Fibroblast of pulmonary artery (primary cell): ENCODE data around the gene FGFBP3.
"Not testable (repeated sequence)": the region's sequence is repeated elsewhere in the genome, so short reads cannot be mapped to it uniquely, and the experiment has no call there.

Source experiments
- DNase-seq: peaks from one replicate; pipeline ENCODE4 v3.0.0-alpha.2; 2010; ENCODE audit warnings: low read depth
- H3K4me3 ChIP-seq: replicated peaks from 2 replicates; pipeline ENCODE4 v1.5.1; 2011; ENCODE audit warnings: low read depth, mild to moderate bottlenecking, control low read depth, low read length, moderate library complexity
- TF ChIP-seq, protein P1 (sequence below): IDR thresholded peaks from 2 replicates; pipeline ENCODE4 v1.5.1; 2011; ENCODE audit warnings: mild to moderate bottlenecking, control low read depth, low read length, inconsistent platforms; ENCODE audit errors: missing control alignments

The FGFBP3 gene

DNA sequence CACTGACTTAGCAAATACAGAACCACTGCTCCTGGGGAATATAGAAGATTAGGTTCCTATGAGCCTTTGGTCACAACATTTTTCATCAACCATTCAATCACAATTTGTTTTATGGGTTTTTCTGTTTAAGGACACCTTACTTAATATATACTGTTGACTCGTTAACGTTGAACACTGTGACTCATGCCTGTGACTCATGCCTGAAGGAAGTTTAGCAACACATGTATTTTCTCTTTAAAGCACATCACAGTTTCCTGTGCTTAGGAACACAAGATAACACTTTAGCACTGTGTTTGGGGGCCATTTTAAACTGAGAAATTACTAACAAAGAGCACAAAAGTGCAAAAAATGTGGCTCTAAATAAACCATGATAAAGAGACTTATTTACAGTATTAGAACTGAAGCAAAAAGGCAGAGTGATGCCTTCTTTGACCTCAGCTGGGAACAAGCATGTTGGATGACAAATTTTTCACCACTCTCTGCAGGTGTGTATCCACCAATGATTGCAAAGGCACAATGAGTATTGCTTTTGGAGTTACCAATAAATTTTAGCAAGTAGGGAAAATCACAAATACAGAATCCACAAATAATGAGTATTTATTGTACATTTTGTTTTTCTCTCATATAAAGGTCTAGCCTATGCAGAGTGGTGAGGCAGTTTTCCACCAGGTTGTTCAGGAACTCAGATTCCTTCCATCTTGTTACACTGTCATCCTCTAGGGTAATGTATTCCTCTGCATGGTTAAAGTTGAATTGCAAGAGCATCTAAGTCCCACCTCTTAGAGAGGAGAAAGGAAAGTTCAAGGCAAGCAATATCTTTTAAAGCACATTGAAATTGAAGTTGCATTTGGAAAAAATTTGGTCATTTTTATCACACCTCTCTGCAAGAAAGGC, 7.3 kb downstream of the FGFBP3 start:
- H3K4me3 ChIP-seq, result no peak overlapping the region
- TF ChIP-seq, protein P1, sequence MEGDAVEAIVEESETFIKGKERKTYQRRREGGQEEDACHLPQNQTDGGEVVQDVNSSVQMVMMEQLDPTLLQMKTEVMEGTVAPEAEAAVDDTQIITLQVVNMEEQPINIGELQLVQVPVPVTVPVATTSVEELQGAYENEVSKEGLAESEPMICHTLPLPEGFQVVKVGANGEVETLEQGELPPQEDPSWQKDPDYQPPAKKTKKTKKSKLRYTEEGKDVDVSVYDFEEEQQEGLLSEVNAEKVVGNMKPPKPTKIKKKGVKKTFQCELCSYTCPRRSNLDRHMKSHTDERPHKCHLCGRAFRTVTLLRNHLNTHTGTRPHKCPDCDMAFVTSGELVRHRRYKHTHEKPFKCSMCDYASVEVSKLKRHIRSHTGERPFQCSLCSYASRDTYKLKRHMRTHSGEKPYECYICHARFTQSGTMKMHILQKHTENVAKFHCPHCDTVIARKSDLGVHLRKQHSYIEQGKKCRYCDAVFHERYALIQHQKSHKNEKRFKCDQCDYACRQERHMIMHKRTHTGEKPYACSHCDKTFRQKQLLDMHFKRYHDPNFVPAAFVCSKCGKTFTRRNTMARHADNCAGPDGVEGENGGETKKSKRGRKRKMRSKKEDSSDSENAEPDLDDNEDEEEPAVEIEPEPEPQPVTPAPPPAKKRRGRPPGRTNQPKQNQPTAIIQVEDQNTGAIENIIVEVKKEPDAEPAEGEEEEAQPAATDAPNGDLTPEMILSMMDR, result no peak
- DNase-seq, result peak; percentile 97

DNA sequence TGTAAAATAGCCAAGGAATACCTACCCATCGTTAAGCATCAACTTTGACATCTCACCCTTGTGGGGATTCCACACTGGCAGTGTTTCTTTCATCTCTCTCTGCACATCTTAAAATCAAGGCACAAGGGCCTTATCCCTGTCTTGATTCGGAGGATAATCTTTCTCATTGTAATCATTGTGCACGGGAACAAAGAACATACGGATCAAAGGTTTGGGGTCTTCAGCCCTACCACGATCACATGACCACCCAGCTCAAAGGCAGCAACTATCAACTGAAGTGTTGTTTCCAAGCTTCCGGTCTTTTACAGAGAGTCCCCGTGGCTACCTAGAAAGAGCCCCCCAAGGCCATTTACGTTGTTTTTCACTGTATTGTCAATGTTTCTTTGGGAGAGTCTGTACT, 11.9 kb downstream of the FGFBP3 start:
- DNase-seq, result no peak
- TF ChIP-seq, protein P1, result no peak
- H3K4me3 ChIP-seq, result no peak overlapping the region

DNA sequence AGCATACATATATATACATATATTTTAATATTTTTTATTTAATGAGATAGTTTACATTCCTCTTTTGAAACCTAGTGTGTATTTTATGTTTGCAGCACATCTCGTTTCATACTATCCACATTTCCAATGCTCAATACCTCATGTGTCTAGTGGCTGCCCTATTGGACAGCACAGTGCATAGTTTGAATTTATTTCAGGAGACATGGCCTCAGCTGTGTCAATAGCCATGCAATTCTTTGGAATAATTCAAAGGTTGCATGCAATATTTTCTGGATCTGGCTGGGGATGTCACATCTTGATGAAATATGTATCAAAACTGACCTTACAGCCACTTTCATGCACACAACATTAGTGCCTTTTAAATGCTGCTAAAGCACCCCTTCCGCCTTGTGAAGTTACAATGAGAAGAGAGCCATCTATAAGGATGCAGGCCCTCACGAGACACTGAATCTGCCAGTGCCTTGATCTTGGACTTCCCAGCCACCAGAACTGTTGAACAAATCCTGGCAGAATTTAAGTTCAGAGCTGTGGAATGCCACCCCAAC, 13.0 kb downstream of the FGFBP3 start:
- TF ChIP-seq, protein P1, result no peak
- no peak overlapping the region for H3K4me3 ChIP-seq
- no peak for DNase-seq

DNA sequence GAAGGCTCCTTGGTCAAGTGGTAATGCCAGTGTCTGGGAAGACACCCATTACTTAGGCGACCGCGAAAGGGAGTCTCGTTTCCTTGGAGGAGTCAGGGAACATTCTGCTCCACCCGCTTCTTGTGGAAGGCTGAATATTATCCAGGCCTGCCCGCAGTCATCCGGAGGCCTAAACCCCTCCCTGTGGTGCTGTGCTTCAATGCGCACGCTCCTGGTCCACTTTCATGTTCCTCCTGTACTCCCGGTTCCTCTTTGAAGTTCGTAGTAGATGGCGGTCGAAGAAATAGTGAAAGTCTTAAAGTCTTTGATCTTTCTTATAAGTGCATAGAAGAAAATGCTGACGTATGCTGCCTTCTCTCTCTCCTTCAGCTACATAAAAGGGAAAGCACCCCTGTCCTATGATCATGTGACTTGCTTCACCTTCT, 15.0 kb downstream of the FGFBP3 start:
- H3K4me3 ChIP-seq, DNase-seq: not testable (repeated sequence)

DNA sequence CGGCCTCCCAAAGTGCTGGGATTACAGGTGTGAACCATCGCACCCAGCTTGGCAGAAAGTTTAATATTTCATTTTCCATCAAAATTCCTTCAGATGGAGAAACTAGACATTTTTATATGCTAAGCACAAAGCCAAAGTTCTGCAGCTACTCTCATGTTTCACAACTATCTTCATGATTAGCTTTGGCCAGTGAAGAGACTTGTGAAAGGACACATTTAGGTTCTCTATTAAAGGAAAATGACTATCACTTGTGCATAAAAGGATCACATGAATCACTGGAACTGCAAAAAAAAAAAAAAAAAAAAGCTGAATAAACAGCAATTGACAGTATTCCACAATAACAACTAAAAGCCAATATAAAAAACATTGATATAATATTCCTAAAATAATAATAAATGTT, 16.2 kb downstream of the FGFBP3 start:
- TF ChIP-seq, protein P1, result no peak
- DNase-seq, result no peak

DNA sequence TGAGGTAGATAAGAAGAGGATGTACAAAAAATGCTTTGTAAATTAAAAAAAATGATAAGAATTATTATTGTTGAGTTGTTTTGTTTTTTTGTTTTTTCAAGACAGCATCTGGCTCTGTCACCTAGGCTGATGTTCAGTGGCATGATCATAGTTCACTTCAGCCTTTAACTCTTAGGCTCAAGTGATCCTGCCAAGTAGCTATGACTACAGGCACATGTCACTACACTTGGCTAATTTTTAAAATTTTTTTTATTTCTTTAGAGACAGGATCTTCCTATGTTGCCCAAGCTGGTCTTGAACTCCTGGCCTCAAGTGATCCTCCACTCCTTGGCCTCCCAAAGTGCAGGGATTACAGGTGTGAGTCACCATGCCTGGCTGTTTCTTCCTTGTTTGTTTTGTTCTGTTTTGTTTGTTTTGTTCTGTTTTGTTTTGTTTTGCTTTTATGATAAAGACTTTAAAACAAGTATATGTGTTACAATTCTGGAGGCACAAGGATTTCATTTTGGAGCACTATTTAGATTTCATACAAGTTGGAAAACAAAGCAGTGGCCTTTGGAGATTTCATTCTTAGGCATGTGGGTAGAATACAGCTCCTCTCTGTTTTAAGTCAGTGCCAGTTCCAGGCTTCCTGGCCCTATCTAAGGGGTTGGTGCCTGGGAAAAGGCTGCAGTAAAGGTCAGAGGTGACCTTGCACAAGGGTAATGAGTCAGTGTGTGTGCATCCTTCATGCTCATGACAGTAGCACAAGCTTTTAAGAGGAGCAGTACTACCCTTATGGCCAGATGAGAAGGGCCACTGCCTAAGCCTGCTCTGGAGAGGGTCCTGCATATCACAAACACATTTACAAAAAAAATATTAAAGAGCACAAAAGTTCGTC, 17.9 kb downstream of the FGFBP3 start:
- DNase-seq, result peak; percentile 87
- TF ChIP-seq, protein P1, result no peak
- H3K4me3 ChIP-seq, result no peak overlapping the region

More for the DNA sequence above, 16.2 kb downstream of the FGFBP3 start:
- H3K4me3 ChIP-seq, result no peak overlapping the region
